Measurements from ENCODE around the gene WASF2. TPM values are rescaled to one million over a fixed set of nuclear protein-coding genes. Genes with fewer than 3 reads are reported as not detected.

The WASF2 gene
- total and polyA plus RNA-seq, 2 of the 13 experiments (the other 11 are each of a cell fraction or from before 2014, with no cell fraction given): 10.4 to 27.7 TPM

DNA sequence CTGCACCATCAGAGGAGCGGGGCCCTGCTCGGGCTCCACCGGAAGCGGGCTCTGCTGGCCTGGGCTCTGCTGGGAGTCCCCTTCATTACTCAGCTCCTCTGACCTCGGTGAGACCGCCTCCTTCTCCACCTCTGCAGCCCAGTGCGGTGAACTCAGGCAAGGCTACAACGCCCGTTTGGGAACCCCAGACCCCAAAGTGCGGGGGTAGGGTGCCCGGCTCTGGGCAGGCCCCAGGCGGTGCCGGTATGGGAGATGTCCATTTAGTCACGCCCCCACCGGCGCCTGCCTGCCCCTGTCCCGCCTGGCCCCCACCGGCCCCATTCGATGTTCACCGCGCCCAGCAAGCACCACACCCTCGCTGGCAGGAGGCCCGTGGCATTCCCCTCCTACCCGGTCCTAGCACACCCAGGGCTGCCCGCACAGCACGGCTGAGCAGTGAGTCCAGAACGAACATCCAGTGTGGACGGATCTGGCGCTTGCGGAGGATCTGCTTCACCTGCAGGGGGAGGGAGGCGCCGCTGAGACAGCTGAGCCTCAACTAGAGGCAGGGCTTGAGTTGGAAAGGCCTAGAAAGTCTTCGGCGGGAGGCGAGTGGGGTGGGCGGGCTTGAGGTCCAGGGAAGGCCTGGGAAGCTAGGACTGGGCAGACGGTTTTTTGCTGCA lies 133.2 kb downstream of the WASF2 start:
- FAIRE-seq: no peak
- in situ Hi-C loops (cut with HindIII; ENCODE audit: extremely low pct_ligation_motif_present, low pct_unique_long_range_greater_than_20kb) (loop anchor here (5.0 kb wide), 1 partner anchor 36 kb away; the partner anchor contains the start of gene GPR3), intact Hi-C loops (cut with micrococcal nuclease; ENCODE audit: unreplicated experiment) (loop anchor here (1.0 kb wide), 3 partner anchors 17 to 39 kb away; no protein-coding TSS in a partner anchor)
- TF ChIP-seq ZBTB33 (CRISPR knock-in tag; IDR thresholded peaks at IDR 0.05): peak; percentile 98
- peak; percentile 48; the same call in 1 of the 2 replicates for TF ChIP-seq ZBTB38 (CRISPR knock-in tag; IDR thresholded peaks at IDR 0.05)
- TF ChIP-seq ZNF235 (CRISPR knock-in tag; IDR thresholded peaks at IDR 0.05; ENCODE audit: borderline replicate concordance): no peak
- BruUV-seq (replicated peaks): no TSS peak
- H3K4me2 ChIP-seq (ENCODE audit: low read depth, low read length): no peak overlapping the region
- no peak overlapping the region for H2AFZ ChIP-seq (ENCODE audit: low read length)
- H3K79me2 ChIP-seq (ENCODE audit: insufficient read depth, low read length): no peaks in the 10 kb centered on the region
- 0 out of 5 replicates have a peak, but pooled peaks cover 0 to 2% of the 10 kb centered on the region in 2 experiments for H3K36me3 ChIP-seq (replicated peaks in 1 of 2; ENCODE audit: control insufficient read depth in 1 of 2, insufficient read depth in 2 of 2, low read length in 2 of 2)
- H3K4me1 ChIP-seq (ENCODE audit: insufficient read depth, low read length): peaks cover 13% of the 10 kb centered on the region
- POLR2A ChIA-PET: no interaction called here
- WGBS (ENCODE audit: low lambda C conversion rate): 93% methylated on average over 27 of the region's 37 CpGs
- H3K9me3 ChIP-seq (ENCODE audit: low read length): no peaks in the 10 kb centered on the region
- DNase-seq (ENCODE audit: low spot score): no peak
- H3K27me3 ChIP-seq (ENCODE audit: control insufficient read depth in 1 of 2, insufficient read depth in 2 of 2, low read length in 2 of 2): no peaks in the 10 kb centered on the region
- CTCF ChIA-PET (ENCODE audit: low intra/inter-chr PET ratio, low total read pairs): interaction anchor here (1.0 to 2.1 kb wide), 5 partner anchors 16 to 56 kb away, joined by 3 to 19 read pairs (median 6); no protein-coding TSS in a partner anchor
- no peak overlapping the region for H3K27ac ChIP-seq (ENCODE audit: extremely low read length, insufficient read depth, low read length)
- ATAC-seq: peak; percentile 24
- no peak overlapping the region for H3K9ac ChIP-seq (ENCODE audit: insufficient read depth, low read depth, low read length)
- peak overlapping the region in 1 of 3 experiments; percentile 61; a peak in 1 of 6 replicates for H3K4me3 ChIP-seq (replicated peaks in 1 of 3; ENCODE audit: insufficient read depth in 1 of 3, low read depth in 2 of 3, low read length in 3 of 3)
- H4K20me1 ChIP-seq (ENCODE audit: insufficient read depth, low read length): no peaks in the 10 kb centered on the region

DNA sequence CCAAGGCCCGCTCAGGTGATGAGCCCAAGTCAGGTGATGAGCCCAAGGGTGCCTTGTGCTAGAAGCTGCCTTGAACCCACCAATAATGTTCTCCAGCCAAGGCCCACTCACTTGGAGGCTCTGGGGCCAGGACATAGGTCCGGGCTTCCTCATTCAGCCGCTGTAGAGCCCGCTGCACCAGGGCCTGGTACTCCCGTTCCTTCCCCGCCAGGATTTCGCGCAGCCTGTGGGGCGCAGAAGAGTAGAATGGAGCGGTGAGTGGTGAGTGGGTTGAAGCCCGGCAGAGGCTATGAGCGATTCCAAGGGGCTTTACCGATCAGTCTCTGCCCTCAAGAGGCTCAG lies 133.7 kb downstream of the WASF2 start:
- DNase-seq (ENCODE audit: low spot score): no peak
- Histone ChIP-seq H3K4me2 (ENCODE audit: low read depth, low read length) (no peak overlapping the region), H3K4me3 (replicated peaks in 1 of 3; ENCODE audit: insufficient read depth in 1 of 3, low read depth in 2 of 3, low read length in 3 of 3) (no peak overlapping the region), H3K27ac (ENCODE audit: extremely low read length, insufficient read depth, low read length) (no peak overlapping the region), H2AFZ (ENCODE audit: low read length) (no peak overlapping the region), H3K4me1 (ENCODE audit: insufficient read depth, low read length) (peaks cover 18% of the 10 kb centered on the region), H3K36me3 (replicated peaks in 1 of 2; ENCODE audit: control insufficient read depth in 1 of 2, insufficient read depth in 2 of 2, low read length in 2 of 2) (0 out of 5 replicates have a peak, but pooled peaks cover 0 to 2% of the 10 kb centered on the region in 2 experiments), H3K9ac (ENCODE audit: insufficient read depth, low read depth, low read length) (no peak overlapping the region), H3K79me2 (ENCODE audit: insufficient read depth, low read length) (no peaks in the 10 kb centered on the region), H3K9me3 (ENCODE audit: low read length) (no peaks in the 10 kb centered on the region), H4K20me1 (ENCODE audit: insufficient read depth, low read length) (no peaks in the 10 kb centered on the region), H3K27me3 (ENCODE audit: control insufficient read depth in 1 of 2, insufficient read depth in 2 of 2, low read length in 2 of 2) (no peaks in the 10 kb centered on the region)
- no peak for FAIRE-seq
- no peak for TF ChIP-seq ZNF468 (CRISPR knock-in tag; IDR thresholded peaks at IDR 0.05)
- TF ChIP-seq SCMH1 (CRISPR knock-in tag; IDR thresholded peaks at IDR 0.05; ENCODE audit: borderline replicate concordance): no peak
- no peak for TF ChIP-seq ZNF629 (CRISPR knock-in tag; conservative IDR thresholded peaks at IDR 0.05)
- no peak for TF ChIP-seq ZXDC (CRISPR knock-in tag; IDR thresholded peaks at IDR 0.05)
- ChIA-PET CTCF (ENCODE audit: low intra/inter-chr PET ratio, low total read pairs) (no interaction called here), POLR2A (no interaction called here)
- in situ Hi-C loops (cut with HindIII; ENCODE audit: extremely low pct_ligation_motif_present, low pct_unique_long_range_greater_than_20kb): loop anchor here (5.0 kb wide), 1 partner anchor 36 kb away; the partner anchor contains the start of gene GPR3
- BruUV-seq (replicated peaks): no TSS peak
- intact Hi-C loops (cut with micrococcal nuclease; ENCODE audit: unreplicated experiment): no loop called here
- ATAC-seq: no peak
- 100% methylated on average over 9 of the region's 13 CpGs for WGBS (ENCODE audit: low lambda C conversion rate)
